DND-41 (cell line): ENCODE measurements around the gene HIP1.

Experiments
- CTCF ChIP-seq: IDR thresholded peaks from 2 replicates; pipeline ENCODE4 v1.5.1; 2012; ENCODE audit warnings: borderline replicate concordance, low read length, moderate library complexity, mild to moderate bottlenecking; ENCODE audit not compliant: poor library complexity, severe bottlenecking; ENCODE audit errors: extremely low read depth
- EZH2 ChIP-seq: IDR thresholded peaks from 3 replicates; pipeline ENCODE4 v1.6.1; 2012; ENCODE audit warnings: borderline replicate concordance, low read depth, mild to moderate bottlenecking, moderate library complexity, low read length, inconsistent platforms; ENCODE audit not compliant: severe bottlenecking

DNA sequence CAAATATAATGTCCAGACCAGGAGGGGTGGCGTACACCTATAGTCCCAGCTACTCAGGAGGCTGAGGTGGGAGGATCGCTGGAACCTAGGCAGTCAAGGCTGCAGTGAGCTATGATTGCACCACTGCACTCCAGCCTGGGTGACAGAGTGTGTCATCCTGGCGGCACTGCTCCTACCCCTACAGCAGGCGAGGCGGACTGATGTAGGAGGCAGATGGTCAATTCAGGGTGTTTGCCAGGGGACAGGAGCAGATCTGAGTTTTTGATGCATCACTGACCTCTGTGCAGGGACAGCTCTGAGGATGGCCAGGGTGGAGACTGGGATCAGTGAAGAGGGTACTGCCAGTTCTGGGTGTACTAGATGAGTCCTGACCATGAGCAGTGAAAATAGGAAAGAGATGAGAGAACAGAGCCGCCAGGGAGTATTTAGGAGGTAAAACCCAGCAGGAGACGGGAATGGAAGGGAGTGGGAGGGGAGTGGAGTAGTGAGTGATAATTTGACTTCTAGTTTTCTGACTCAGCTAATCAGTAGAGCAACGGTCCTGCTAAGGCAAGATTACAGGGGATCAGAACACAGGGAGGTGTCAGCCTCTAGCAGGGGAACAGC is 75.3 kb downstream of the HIP1 start:
- no peak for TF ChIP-seq CTCF
- no peak for TF ChIP-seq EZH2
